ENCODE results near the gene PRKCQ.

DNA sequence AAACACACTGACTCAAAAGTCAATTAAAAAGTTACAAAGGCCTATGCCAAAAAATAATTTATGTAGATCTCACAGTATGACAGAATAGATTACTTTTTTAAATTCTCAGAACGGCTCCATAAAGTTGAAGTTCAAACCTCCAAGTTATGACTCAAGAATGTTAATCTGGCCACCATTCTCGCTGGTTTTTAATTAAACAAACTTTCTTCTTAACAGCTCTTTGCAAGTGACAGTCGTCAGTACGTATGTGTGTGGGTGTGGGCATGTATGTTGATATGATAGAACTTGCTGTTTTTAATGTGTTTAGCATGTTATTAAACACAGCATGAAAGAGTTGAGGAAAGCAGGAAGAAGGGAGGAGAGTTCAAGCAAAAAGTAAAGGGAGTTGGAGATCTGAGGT, 18.5 kb downstream of the PRKCQ start:
- TF ChIP-seq, protein P1, sequence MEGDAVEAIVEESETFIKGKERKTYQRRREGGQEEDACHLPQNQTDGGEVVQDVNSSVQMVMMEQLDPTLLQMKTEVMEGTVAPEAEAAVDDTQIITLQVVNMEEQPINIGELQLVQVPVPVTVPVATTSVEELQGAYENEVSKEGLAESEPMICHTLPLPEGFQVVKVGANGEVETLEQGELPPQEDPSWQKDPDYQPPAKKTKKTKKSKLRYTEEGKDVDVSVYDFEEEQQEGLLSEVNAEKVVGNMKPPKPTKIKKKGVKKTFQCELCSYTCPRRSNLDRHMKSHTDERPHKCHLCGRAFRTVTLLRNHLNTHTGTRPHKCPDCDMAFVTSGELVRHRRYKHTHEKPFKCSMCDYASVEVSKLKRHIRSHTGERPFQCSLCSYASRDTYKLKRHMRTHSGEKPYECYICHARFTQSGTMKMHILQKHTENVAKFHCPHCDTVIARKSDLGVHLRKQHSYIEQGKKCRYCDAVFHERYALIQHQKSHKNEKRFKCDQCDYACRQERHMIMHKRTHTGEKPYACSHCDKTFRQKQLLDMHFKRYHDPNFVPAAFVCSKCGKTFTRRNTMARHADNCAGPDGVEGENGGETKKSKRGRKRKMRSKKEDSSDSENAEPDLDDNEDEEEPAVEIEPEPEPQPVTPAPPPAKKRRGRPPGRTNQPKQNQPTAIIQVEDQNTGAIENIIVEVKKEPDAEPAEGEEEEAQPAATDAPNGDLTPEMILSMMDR (IDR thresholded peaks at IDR 0.05): no peak
- TF ChIP-seq EP300 (IDR thresholded peaks at IDR 0.05): no peak

Measured in tibial nerve (tissue), 4 donors.